Activated CD8-positive, alpha-beta memory T cell treated with anti-CD3 and anti-CD28 coated beads for 24 hours (primary cell): ENCODE results near the gene MTA3.
"Not testable (repeated sequence)": the region's sequence is repeated elsewhere in the genome, so short reads cannot be mapped to it uniquely, and the experiment has no call there.

Experiments used
- DNase-seq: peaks from one replicate; pipeline ENCODE4 v3.0.0-alpha.2; 2020

MTA3 gene

DNA sequence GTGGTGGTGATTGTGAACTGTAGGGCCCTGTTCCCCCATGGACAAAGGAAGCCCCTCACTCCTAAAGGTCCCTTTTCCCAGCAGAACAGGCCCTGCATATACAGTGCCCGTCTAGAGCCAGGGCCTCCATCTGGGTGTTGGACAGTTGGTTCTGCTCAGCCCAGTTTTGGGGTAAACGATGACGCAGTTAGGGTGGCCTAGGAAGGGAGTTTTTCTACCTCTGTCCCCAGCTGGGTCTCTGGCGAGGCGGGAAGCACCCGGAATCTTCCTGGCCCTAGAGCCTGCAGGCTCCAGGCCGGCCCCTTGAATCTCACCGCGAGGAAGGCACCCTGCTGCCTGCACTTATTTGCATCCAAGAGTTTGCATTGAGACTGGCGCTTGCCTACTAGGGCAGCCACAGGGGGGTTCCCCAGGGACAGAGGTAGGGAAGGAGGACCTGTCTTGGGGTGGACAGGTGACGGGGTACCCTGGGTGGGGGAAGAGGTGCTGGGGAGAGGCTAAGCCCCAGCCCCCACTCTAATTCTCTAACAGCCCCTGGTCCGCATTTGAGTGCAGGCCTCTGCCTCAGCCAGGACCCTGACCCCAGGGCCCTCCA is 529 bp upstream of the MTA3 start:
- peak; percentile 64 for DNase-seq

DNA sequence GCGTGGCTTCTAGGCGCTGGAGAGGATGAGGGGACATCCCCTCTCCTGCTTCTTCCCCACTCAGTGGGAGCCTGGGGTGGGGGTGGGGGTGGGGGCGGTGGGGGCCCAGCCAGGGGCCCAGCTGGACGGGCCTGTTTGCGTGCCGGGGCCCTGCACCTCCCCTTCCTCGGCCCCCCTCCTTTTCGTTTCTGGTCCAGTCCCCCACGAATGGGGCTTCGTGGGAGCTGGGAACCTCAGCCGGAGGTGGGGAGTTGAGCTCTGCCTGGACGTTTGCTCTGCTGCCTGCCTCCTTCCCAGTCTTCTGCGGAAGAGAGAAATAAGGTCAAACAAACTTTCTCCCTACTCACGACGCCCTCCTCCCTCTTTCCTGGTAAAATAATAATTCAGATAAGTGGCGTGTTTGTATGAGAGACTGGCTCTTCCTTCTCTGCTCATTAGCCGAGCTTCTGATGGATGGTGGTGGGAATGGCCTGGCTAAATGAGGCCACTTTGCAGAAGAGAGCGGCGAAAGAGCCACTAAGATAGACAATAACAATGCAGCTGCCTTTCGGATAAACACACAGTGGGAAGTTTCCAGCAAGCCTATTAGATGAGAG is 782 bp downstream of the MTA3 start:
- DNase-seq = no peak

DNA sequence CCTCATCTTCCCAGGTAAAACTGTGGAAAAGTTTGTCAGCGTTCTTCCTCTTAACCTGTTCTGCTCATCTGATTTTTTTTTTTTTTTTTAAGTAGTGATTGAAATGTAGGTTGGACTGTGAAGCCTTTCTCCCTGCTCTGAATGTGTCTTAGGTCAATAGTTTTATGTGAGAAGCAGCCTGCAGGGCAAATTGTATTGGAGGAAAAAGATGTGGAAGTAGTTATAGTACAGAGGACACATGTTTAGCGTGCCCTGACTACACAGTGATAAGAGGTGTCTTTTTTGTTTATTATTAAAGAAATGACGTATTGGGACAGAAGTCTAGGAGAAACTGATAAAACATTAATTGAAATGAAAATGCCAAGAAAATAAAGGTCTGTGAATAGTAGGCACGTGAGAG is 1.5 kb downstream of the MTA3 start:
- no peak for DNase-seq

DNA sequence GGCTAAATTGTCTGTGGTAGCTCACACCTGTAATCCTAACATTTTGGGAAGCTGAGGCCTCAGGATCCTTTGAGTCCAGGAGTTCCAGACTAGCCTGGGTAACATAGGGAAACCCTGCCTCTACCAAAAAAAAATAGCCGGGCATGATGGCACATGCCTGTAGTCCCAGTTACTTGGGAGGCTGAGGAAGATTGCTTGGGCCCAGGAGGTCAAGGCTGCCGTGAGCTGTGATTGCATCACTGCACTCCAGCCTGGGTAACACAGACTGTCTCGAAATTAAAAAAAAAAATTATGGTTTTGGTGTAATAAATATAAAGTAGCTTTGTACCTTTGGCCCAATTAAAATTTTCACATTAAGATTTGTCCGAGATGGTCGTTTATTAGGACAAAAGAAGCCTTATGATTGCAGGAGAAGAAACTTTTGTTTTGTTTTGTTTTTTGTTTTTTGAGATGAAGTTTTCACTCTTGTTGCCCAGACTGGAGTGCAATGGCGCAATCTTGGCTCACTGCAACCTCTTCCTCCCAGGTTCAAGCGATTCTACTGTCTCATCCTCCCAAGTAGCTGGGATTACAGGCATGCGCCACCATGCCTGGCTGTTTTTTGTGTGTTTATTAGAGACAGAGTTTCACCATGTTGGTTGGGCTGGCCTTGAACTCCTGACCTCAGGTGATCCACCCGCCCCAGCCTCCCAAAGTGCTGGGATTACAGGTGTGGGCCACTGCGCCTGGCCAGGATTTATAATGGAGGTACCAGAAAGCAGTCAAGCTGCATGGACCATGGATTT is 4.1 kb downstream of the MTA3 start:
- DNase-seq = no peak

DNA sequence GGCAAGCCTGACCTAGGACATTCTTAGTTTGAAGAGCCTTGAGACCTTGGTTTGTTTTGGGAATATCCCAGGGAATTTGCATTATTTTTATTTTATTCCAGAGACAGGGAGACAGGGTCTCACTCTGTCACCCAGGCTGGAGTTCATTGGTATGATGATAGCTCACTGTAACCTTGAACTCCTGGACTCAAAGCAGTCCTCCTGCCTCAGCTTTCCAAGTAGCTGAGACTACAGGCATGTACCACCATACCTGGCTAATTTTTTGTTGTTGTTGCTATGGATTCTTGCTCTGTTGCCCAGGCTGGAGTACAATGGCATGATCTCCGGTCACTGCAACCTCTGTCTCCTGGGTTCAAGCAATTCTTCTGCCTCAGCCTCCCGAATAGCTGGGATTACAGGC is 4.8 kb downstream of the MTA3 start:
- DNase-seq = no peak

DNA sequence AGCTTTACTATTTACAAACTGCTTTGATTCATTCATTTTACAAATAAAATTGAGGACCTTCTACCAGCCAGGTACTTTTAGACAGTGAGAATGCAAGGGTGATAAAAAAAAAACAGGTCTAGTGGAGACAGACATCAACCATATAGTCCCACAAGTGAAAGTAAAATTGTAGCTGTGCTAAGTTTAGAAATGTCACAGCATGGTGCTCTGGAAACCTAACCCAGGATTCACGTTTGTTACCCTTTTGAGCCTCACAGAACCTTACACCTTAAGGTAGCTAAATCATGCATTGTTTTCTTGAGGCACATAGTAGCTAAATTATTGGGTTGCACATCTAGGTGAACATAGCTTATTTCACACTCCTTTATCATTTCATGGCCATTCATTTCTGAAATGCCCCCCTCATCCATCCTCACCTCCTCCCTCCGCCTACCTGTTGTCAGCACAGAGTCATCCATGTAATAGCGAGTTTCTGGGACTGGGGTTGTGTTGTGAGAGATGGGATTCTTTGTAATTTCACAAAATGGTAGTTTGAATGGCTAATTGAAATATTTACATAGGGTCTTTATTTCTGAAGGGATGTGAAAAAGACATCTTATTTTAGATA is 7.1 kb downstream of the MTA3 start:
- DNase-seq = no peak

DNA sequence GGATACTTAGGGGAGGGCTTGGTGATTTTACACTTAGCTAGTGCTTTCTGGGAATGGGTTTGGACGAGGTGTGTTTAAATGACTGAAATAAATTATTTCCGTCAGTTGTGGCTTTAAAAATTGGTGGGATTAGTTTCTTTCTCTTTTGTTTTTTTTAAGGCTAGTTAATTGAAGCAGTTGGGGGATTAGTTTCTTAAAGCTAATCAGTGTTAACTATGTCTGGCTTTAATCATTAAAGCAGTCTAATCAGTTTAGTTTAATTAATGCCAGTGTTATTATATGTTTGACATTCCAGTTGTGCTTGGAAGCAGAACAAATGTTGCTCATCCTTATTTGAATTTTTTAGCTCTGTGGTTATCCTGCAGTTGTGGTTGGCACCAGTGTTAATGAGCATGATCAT is 10.2 kb downstream of the MTA3 start:
- no peak for DNase-seq

DNA sequence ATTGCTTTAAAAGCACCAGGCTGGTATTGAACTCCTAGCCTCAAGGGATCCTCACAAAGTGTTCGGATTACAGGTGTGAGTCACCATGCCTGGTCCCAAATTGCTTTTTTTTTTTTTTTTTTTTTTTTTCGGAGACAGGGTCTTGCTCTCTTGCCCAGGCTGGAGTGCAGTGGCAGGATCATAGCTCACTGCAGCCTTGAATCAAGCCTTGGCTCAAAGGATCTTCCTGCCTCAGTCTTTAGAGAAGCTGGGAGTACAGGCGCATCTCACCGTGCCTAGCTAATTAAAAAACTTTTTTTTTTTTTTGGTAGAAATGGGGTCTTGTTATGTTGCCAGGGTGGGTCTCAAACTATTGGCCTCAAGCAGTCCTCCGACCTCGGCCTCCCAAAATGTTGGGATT is 12.8 kb downstream of the MTA3 start:
- no peak for DNase-seq

DNA sequence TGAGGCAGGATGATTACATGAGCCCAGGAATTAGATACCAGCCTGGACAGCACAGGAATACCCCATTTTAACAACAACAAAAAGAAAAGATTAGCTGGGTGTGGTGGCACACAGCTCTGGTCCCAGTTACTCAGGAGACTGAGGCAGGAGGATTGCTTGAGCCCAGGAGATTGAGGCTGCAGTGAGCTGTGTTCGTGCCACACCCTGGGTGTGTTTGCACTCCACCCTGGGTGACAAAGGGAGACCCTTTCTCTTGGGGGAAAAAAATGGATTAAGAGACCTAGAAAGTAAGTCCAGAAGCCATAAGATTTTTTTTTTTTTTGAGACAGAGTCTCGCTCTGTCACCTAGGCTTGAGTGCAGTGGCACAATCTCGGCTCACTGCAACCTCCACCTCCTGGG is 16.2 kb downstream of the MTA3 start:
- not testable (repeated sequence) for DNase-seq

DNA sequence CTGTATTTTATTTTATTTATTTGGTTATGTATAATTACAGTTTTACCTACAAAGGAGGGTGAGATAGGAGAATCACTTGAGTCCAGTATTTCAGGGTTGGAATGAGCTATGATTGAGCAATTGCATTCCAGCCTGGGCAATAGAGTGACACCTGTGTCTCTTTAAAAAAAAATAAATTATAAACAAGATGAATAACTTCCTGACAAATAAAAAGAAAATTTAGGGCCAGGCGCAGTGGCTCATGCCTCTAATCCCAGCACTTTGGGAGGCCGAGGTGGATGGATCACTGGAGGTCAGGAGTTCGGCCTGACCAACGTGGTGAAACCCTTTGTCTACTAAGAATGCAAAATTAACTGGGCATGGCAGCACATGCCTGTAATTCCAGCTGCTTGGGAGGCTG is 17.3 kb downstream of the MTA3 start:
- no peak for DNase-seq

DNA sequence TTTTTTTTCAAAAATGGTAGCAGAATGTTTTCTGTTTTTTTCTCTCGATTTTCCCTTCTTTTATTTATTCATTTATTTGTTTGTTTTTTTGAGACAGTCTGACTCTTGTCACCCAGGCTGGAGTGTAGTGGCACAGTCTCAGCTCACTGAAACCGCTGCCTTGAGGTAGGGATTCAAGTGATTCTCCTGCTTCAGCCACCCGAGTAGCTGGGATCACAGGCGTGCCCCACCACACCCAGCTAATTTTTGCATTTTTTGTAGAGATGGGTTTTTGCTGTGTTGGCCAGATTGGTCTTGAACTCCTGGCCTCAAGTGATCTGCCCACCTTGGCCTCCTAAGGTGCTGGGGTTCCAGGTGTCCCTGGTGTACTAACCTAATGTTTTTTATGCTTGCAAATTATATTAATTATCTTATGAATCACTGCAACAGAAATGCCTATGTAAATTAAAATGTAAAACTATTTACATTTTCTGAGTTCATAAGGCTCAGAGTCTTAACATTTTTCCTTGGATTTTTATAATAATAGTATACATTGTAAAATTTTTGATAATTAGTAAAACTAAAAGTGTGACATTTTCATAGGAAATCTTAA is 19.2 kb downstream of the MTA3 start:
- no peak for DNase-seq

DNA sequence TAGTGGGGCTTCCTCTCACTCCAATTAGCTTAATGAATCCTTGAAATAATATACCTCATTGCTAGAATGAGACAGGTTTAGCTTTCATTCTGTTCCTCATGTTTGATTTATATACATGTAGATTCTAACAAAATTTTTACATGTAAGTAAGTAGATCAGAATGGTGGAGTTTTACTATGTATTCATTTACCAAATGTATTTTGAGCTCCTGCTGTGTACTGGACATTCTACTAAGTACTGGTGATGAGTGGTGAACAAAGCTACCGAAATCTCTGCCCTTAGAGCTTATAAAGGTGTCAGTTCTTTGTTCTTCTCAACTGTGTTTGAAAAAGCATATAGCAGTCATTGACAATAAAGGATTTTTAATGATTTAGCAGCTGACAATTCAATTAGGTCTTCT is 19.7 kb downstream of the MTA3 start:
- DNase-seq = no peak

DNA sequence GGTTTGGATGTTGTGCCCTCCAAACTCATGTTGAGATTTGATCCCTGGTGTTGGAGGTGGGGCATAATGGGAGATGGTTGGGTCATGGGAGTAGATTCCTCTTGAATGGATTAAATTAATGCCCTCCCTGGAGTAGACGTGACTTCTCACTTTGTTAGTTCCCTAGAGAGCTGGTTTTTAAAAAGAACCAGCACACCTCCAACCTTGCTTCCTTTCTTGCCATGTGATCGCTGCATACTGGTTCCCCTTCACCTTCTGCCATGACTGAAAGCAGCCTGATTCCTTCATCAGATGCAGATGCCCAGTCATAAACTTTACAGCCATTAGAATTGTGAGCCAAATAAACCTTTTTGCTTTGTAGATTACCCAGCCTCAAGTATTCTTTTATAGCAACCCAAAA is 21.7 kb downstream of the MTA3 start:
- DNase-seq = no peak

DNA sequence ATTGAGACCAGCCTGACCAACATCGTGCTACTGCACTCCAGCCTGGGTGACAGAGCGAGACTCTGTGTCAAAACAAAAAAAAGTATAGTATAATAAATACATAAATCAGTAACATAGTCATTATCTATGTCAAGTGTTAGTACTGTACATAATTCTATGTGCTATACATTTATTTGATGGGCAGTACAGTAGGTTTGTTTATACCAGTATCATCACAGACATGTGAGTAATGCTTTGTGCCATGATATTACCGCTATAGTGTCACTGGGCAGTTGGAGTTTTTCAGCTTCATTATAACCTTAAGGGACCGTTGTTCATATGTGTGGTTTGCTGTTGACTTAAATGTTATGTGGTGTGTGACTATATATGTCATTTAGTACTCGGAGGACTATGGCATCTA is 24.9 kb downstream of the MTA3 start:
- no peak for DNase-seq

DNA sequence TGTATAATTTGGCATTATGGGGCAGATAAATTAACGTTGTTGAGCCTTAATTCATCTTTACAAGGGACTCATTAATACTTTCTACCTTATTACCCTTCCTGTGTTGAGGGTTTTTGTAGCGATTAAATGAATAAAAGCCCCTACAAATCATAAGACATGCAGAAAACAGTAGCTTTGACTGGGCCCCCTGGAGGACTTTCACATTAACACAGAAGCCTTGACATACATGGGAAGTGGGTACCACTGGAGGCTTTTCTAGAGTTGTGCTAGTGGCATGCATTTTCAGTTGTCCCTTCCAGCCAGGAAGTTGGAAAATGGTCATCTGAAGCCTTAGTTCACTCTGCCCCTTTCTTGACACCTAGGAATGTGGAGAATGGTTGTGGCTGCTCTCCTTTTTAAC is 30.2 kb downstream of the MTA3 start:
- no peak for DNase-seq

DNA sequence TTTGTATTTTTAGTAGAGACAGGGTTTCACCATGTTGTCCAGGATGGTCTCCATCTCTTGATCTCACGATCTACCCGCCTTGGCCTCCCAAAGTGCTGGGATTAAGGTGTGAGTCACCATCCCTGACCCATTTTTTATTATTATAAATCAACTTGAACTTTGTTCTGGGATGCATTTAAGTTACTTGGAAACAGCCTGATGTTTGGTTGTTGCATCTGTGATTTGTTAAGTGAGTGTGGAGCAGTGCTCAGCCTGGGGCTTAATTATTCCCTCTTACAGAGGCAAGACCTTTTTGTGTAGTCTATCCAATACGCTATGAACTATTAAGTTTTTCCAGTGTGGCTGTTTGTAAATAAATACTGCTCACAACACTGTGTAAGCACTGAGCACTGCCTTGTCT is 32.6 kb downstream of the MTA3 start:
- no peak for DNase-seq

DNA sequence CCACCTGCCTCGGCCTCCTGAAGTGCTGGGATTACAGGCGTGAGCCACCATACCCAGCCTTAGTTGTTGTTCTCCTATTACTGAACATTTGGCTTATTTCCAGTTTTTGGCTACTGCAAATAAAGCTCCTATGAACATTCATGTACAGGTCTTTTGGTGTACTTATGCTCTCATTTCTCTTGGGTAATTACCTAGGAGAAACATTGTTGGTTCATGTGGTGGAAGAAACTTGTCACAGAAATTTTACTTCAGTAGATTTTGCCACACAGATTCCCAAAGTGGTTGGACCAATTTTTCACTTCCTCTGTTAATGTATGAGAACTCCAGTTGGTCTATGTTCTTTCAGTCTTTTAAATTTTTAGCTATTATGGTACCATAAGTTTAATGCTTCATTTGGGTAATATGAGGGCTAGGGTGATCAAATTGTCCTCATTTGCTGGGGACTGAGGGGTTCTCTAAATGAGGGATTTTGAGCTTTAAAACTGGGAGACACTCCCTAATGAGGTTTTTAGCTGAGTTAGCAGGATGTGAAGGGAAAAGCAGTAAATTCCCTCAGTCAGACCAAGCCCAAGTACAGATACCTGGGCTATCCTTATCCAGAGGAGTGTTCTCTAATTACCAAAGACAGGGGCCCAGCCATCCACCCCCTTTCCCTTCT is 33.9 kb downstream of the MTA3 start:
- DNase-seq = no peak

DNA sequence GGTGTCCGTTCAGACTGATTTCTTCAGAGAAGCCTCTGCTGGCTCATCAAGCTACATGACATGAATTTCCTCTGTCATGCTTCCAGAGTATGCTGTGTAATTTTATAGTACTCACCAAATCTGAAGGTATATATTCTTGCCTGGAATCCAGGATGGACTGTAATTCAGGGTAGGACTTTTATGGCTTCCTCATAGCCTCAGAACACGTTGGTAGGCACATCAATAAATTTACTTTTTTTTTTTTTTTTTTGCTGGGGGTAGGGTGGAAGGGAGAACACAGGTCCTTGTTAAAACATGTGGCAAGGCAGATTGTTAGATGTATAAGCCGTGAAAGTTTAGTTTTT is 34.4 kb downstream of the MTA3 start:
- no peak for DNase-seq

DNA sequence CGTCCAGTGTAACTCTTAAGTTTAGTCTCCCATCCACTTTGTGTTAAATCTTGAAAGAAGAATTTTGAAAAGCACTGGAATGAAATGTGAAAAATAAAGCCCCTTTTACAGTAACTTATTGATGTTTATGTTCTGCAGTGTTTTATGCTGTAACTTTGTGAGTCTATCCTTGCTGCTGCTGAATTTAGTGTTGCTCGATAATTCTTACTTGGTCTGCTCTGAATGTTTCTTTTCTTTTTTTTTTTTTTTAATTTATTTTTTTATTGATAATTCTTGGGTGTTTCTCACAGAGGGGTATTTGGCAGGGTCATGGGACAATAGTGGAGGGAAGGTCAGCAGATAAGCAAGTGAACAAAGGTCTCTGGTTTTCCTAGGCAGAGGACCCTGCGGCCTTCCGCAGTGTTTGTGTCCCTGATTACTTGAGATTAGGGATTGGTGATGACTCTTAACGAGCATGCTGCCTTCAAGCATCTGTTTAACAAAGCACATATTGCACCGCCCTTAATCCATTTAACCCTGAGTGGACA is 36.0 kb downstream of the MTA3 start:
- DNase-seq = not testable (repeated sequence)

DNA sequence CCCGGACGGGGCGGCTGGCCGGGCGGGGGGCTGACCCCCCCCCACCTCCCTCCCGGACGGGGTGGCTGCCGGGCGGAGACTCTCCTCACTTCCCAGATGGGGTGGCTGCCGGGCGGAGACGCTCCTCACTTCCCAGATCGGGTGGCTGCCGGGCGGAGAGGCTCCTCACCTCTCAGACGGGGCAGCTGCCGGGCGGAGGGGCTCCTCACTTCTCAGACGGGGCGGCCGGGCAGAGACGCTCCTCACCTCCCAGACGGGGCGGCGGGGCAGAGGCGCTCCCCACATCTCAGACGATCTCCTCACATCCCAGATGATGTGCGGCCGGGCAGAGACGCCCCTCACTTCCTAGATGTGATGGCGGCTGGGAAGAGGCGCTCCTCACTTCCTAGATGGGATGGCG is 37.7 kb downstream of the MTA3 start:
- not testable (repeated sequence) for DNase-seq

DNA sequence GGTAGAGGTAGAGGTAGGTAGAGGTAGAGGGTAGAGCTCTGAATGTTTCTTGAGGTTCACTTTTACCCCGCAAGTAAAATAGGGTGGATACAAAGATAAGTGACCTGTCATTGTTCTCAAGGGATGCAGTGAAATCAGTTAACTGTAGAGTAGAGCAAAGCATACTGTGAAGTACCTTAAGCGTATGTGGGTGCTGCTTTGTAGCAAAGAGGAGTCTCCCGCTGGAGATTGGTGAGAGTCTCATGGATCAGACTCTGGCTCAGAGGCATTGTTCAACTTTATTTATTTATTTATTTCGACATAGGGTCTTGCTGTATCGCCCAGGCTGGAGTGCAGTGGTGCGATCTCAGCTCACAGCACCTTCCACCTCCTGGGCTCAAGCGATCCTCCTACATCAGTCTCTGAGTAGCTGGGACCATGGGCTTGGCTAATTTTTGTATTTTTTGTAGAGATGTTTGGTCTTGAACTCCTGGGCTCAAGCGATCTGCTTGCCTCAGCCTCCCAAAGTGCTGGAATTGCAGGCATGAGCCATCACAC is 38.7 kb downstream of the MTA3 start:
- DNase-seq = no peak

DNA sequence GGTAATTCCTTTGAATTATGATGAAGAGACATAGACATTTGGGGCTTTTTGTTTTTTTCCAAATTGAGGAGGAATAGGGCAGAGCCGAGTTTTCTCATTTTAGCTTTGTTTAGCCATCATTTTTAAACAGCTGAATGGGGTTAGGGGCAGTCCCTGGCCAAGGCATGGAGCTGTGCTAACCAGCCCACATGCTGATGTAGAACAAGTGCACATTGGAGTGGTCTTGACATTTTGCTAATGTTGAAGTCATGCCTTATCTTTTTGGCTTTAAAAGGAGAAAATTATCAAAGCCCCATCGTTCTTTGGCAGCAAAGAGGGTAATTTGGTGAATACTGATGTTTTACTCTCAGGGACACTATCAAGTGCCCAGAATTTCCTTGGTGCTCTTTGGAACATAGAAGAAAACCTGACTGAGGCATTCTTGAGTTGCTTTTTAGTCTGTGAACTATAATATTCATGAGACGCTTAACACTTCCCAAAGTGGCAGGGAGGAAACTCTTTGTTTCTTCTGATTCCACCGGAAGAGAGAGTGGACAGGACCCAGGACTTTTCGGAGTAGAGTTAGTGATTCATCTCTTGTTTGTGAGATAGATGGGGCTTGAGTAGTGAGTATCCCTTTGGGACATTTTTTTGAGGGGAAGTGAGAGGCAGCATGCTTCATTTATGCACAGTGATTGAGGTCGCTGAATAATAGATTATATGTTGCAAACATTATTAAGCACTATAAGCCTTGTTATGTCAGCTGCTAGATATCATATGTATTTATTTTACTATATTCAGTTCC is 45.0 kb downstream of the MTA3 start:
- no peak for DNase-seq
